Loucy (cell line): ENCODE results near the gene ZNF101.

Experiments used
- H2AFZ ChIP-seq: fragments of 200-600 bp; sonication (generic); 2 replicates; pipeline ENCODE4 v1.6.0; 2016; ENCODE audit warnings: antibody characterized with exemption, mild to moderate bottlenecking, low read length, moderate library complexity
- H3F3A ChIP-seq: fragments of 200-600 bp; 2 replicates; pipeline ENCODE4 v1.6.0; 2016; ENCODE audit warnings: antibody characterized with exemption, low read depth, mild to moderate bottlenecking
- H3K27me3 ChIP-seq: fragments of 200-600 bp; sonication (generic); 2 replicates; pipeline ENCODE4 v1.6.1; 2014; ENCODE audit warnings: low read length, mild to moderate bottlenecking; ENCODE audit not compliant: insufficient read depth, poor library complexity, severe bottlenecking
- H3K36me3 ChIP-seq: fragments of 200-600 bp; sonication (generic); 2 replicates; pipeline ENCODE4 v1.6.1; 2016; ENCODE audit warnings: low read length; ENCODE audit not compliant: insufficient read depth
- H3K4me1 ChIP-seq: fragments of 200-600 bp; sonication (generic); 2 replicates; pipeline ENCODE4 v1.5.1; 2014; ENCODE audit warnings: low read length, mild to moderate bottlenecking; ENCODE audit not compliant: insufficient read depth, poor library complexity, severe bottlenecking
- H3K4me2 ChIP-seq: fragments of 200-600 bp; sonication (generic); 2 replicates; pipeline ENCODE4 v1.6.0; 2014; ENCODE audit warnings: antibody characterized with exemption, low read length, low read depth, mild to moderate bottlenecking; ENCODE audit not compliant: poor library complexity, severe bottlenecking
- H3K4me3 ChIP-seq: fragments of 200-600 bp; sonication (generic); 2 replicates; pipeline ENCODE4 v1.5.1; 2014; ENCODE audit warnings: low read length, mild to moderate bottlenecking, mixed read lengths; ENCODE audit not compliant: poor library complexity, severe bottlenecking
- H3K79me2 ChIP-seq: fragments of 200-600 bp; sonication (generic); 2 replicates; pipeline ENCODE4 v1.6.1; 2014; ENCODE audit warnings: low read length; ENCODE audit not compliant: insufficient read depth
- H3K9ac ChIP-seq: fragments of 200-600 bp; sonication (generic); 2 replicates; pipeline ENCODE4 v1.6.0; 2014; ENCODE audit warnings: mild to moderate bottlenecking, low read depth, low read length, moderate library complexity; ENCODE audit not compliant: poor library complexity, severe bottlenecking
- H3K9me2 ChIP-seq: fragments of 200-600 bp; sonication (generic); replicated peaks from 2 replicates; pipeline ENCODE4 v1.6.1; 2016; ENCODE audit warnings: low read depth, low read length, mixed read lengths
- H3K9me3 ChIP-seq: fragments of 200-600 bp; sonication (generic); 2 replicates; pipeline ENCODE4 v1.6.1; 2014; ENCODE audit warnings: mild to moderate bottlenecking, antibody characterized with exemption, low read length, low read depth; ENCODE audit not compliant: insufficient read depth
- H4K20me1 ChIP-seq: fragments of 200-600 bp; sonication (generic); 2 replicates; pipeline ENCODE4 v1.6.0; 2014; ENCODE audit warnings: antibody characterized with exemption, low read length, mild to moderate bottlenecking; ENCODE audit not compliant: insufficient read depth, poor library complexity, severe bottlenecking
- EZH2phosphoT487 ChIP-seq: fragments of 200-600 bp; IDR thresholded peaks from 2 replicates; pipeline ENCODE4 v1.6.1; 2018; ENCODE audit warnings: antibody characterized with exemption, mild to moderate bottlenecking, moderate library complexity, borderline replicate concordance
- TF ChIP-seq, protein P1 (sequence below): fragments of 200-600 bp; sonication (generic); conservative IDR thresholded peaks from 2 replicates; pipeline ENCODE4 v1.5.1; 2014; ENCODE audit warnings: mild to moderate bottlenecking, antibody characterized with exemption, low read length

ZNF101 gene

DNA sequence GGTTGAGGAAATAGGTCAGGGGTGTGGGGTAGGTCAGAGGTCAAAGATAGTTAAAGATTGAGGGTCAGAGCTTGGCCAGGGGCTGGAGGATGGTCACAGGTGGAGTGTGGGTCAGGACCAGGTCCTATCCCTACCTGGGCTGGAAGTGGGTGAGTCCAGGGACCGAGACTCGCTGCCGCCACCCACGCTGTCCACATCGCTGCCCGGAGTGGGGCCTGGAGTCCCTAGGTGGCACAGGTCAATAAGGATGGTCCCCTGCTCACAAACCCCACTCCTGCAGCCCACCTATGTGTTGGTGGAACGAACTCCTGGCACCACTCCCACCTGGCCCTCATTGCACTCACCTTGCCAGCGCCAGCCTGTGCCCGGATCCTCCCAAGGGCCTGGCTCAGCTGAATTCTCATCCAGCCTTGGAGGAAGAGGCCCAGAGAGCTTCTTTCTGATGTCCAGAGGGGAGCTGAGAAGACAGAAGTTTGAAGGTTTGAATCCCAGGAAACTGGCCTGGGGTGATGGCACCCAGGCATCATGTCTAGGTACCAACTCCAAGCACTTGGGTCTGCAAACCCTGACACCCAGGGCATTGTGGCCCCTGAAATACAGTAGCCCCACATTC, 32.0 kb upstream of the ZNF101 start:
- no peak overlapping the region for H2AFZ ChIP-seq
- H3K27me3 ChIP-seq, result no peaks in the 10 kb centered on the region
- no peak overlapping the region for H3K4me3 ChIP-seq
- no peaks in the 10 kb centered on the region for H3K9me3 ChIP-seq
- TF ChIP-seq EZH2phosphoT487, result no peak
- TF ChIP-seq, protein P1, sequence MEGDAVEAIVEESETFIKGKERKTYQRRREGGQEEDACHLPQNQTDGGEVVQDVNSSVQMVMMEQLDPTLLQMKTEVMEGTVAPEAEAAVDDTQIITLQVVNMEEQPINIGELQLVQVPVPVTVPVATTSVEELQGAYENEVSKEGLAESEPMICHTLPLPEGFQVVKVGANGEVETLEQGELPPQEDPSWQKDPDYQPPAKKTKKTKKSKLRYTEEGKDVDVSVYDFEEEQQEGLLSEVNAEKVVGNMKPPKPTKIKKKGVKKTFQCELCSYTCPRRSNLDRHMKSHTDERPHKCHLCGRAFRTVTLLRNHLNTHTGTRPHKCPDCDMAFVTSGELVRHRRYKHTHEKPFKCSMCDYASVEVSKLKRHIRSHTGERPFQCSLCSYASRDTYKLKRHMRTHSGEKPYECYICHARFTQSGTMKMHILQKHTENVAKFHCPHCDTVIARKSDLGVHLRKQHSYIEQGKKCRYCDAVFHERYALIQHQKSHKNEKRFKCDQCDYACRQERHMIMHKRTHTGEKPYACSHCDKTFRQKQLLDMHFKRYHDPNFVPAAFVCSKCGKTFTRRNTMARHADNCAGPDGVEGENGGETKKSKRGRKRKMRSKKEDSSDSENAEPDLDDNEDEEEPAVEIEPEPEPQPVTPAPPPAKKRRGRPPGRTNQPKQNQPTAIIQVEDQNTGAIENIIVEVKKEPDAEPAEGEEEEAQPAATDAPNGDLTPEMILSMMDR, result no peak
- no peaks in the 10 kb centered on the region for H3F3A ChIP-seq
- H4K20me1 ChIP-seq, result no peaks in the 10 kb centered on the region
- H3K4me1 ChIP-seq, result no peaks in the 10 kb centered on the region
- peaks cover 17% of the 10 kb centered on the region; the same call in 1 of the 2 replicates for H3K36me3 ChIP-seq
- no peak overlapping the region for H3K4me2 ChIP-seq
- no peaks in the 10 kb centered on the region for H3K79me2 ChIP-seq
- H3K9me2 ChIP-seq, result no peaks in the 10 kb centered on the region
- no peak overlapping the region for H3K9ac ChIP-seq

GRCh38 chr19:19637186-19637522, 31.5 kb upstream of the ZNF101 start:
- TF ChIP-seq EZH2phosphoT487, result no peak
- TF ChIP-seq, protein P1, result no peak
- H3K4me2 ChIP-seq, result no peak overlapping the region

DNA sequence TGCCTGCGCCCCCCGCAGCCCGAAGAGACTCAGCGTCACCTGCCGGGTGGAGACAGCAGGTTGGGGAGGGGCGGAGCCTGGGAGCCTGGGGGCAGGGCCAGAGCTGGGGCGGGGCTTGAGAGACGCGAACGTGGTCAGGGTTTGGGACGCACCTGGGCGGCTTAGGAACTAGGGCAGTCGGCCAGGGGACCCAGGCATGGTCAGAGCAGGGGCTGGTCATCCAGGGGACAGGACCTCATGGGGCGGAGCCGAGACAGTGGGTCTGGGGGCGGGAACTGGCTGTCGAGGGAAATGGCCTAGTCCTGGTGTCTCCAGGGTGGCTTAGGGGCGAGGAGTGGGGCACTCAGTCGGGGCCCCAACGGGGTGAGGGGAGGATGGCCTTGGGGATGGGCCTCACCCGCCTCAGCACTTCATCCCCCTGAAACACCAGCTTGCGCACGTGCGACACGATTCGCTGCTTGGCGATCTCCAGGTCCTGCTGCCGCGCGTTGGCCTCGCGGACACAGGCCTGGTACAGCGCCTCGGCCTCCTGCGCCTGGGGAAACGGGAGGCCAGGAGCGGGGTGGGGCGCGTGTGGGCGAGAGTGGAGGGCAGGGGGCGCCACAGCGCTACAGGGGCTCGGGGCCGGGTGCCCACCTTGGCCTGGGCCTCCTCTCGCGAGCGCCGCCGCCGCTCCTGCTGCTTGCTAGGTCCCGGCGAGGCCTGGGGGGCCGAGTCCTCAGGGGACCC, 31.0 kb upstream of the ZNF101 start:
- H3K9me2 ChIP-seq, result no peaks in the 10 kb centered on the region
- no peaks in the 10 kb centered on the region for H3K9me3 ChIP-seq
- H3K4me3 ChIP-seq, result no peak overlapping the region
- no peak overlapping the region for H3K9ac ChIP-seq
- no peaks in the 10 kb centered on the region for H3K27me3 ChIP-seq
- peaks cover 6% of the 10 kb centered on the region; the same call in 1 of the 2 replicates for H3K79me2 ChIP-seq
- H3K36me3 ChIP-seq, result peaks cover 17% of the 10 kb centered on the region; the same call in 1 of the 2 replicates
- H2AFZ ChIP-seq, result no peak overlapping the region
- TF ChIP-seq EZH2phosphoT487, result no peak
- no peaks in the 10 kb centered on the region for H4K20me1 ChIP-seq
- no peak overlapping the region for H3K4me2 ChIP-seq
- H3K4me1 ChIP-seq, result peaks cover 10% of the 10 kb centered on the region
- no peaks in the 10 kb centered on the region for H3F3A ChIP-seq

More at GRCh38 chr19:19637186-19637522, 31.5 kb upstream of the ZNF101 start:
- Histone ChIP-seq H3F3A (no peaks in the 10 kb centered on the region), H3K9me3 (no peaks in the 10 kb centered on the region), H4K20me1 (no peaks in the 10 kb centered on the region), H3K27me3 (no peaks in the 10 kb centered on the region), H3K4me3 (no peak overlapping the region), H3K4me1 (peaks cover 5% of the 10 kb centered on the region), H2AFZ (no peak overlapping the region), H3K9ac (no peak overlapping the region), H3K36me3 (peaks cover 17% of the 10 kb centered on the region; the same call in 1 of the 2 replicates), H3K79me2 (peaks cover under 1% of the 10 kb centered on the region; the same call in 1 of the 2 replicates), H3K9me2 (no peaks in the 10 kb centered on the region)
